Stimulated activated CD4-positive, alpha-beta T cell treated with anti-CD3 and anti-CD28 coated beads, Interleukin-2, amount 100 ng/mL, for 48 hours (primary cell): Measurements from ENCODE around the gene MICU2.
"Not testable (repeated sequence)": the region's sequence is repeated elsewhere in the genome, so short reads cannot be mapped to it uniquely, and the experiment has no call there.

Source experiments
- DNase-seq, 2 donors: peaks; one replicate each; pipeline ENCODE4 v3.0.0-alpha.2; 2020

MICU2 gene

DNA sequence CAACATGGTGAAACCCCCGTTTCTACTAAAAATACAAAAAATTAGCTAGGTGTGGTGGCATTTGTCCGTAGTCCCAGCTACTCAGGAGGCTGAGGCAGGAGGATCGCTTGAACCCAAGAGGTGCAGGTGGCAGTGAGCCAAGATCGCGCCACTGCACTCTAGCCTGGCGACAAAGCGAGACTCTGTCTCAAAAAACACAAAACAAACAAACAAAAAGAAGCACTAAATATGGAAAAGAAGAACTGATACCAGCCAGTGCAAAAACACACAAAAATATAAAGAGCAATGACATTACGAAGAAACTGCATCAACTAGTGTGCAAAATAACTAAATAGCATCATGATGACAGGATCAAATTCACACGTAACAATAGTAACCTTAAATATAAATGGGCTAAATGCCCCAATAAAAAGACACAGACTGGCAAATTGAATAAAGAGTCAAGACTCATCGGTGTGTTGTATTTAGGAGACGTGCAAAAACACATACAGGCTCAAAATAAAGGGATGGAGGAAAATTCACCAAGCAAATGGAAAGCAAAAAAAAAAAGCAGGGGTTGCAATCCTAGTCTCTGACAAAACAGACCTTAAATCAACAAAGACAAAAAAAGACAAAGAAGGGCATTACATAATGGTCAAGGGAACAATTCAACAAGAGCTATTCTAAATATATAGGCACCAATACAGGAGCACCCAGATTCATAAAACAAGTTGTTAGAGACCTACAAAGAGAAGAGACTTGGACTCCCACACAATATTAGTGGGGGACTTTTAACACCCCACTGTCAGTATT lies 13.1 kb downstream of the MICU2 start:
- DNase-seq, result not testable (repeated sequence)

DNA sequence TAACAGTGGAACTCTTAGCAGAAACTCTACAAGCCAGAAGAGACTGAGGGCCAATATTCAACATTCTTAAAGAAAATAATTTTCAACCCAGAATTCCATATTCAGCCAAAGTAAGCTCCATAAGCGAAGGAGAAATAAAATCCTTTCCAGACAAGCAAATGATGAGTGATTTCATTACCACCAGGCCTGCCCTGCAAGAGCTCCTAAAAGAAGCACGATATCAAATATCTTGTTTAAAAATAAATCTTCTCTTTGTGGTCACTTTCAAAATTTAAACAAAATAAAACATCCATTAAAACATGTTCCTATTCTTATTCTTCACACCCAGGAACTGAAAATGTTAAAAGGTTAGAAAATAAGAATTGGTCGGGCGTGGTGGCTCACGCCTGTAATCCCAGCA lies 13.7 kb downstream of the MICU2 start:
- DNase-seq, result no peak

DNA sequence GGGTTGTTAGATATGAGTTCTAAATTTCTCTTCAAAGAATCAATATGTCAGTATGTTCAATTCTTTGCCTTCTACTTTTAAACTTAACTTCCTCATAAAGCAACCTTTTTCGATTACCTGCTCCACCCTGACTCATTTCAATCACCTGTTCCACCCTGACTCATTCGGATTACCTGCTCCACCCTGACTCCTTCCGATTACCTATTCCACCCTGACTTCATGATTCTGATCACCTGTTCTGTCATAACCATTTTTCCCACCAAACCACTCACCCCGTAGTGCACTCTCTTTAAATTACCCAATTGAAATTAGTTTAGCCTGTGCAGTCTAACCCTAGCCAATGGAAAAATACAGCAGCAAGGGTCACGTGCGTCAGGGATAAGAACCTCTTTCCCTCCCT lies 14.5 kb downstream of the MICU2 start:
- not testable (repeated sequence) for DNase-seq

DNA sequence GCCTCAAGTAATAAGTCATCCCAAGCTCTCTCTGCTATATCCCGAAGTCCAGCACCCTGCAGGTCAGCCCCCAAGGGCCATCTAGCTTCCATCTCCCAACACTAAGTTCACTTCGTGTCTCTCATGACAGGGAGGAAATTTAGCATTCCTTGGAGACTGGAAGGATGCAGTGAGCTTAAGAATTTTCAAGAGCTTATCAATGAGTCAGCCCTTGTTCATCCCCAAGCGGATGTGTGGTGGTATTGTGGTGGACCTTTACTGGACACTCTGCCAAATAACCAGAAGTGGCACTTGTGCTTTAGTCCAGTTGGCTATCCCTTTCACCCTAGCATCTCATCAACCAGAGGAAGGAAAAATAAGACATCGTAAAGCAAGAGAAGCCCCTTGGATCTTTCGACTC lies 15.6 kb downstream of the MICU2 start:
- not testable (repeated sequence) for DNase-seq

DNA sequence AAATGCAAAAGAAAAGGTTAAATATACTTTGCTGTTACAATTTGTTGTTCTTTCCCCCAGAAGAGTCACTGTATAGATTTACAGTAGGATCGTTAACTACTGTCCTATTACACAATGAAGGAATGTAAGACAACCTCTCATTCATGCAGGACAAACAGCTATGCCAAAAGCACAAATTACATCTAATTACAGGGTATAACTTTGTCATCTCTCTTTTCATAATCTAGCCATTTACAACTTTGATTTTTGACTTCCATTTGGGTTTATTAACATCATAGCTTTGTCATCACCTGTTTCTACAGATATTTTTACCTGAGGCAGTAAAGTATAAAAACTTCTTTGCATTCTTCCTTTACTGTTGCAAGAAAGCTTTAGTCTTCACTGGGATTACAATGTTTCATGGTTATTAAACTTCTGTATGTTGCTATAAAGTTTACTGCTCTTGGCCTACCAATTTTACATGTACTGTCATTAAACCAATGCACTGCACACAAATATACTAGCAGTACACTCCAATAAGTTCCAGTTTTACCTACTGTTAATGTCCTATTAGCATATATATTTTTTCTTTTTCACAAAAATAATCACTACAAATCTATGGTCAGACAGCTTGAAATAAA lies 18.9 kb downstream of the MICU2 start:
- DNase-seq, result no peak

DNA sequence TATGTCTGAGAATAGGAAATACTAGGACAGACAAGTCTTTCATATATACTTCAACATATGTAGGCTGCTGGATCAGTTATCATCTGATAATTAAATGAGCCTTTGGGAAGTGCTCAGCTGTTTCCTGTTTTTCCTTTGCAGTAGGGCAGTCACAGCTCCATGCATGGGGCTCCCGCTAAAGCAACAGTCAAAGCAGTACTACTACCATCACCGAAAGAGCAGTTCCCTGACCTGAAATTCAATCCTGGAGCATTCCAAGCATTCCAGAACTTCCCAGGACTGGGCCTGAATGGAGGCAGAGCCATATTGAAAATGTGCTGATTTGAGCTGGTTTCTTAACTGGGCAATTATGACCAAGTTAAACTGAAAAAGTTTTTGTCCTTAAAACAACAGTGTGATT lies 20.5 kb downstream of the MICU2 start:
- no peak for DNase-seq

DNA sequence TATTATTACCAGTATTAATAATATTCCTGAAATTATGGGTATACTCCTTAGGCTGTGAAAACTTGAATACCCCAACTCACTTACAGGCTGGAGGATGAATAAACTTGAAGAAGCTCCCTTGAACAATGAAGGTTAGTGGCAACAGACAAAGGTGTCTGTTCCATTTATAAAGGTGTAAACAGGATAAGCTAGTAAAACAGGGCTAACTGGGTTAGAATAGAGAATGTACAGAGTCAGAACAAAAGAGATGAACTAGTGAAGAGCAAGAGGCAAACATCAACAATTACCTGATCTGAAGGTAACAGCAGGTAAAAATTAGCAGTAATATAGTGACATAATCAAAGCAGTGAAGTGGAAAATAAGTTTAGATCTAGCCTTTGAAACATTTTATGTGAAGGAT lies 23.2 kb downstream of the MICU2 start:
- no peak for DNase-seq

DNA sequence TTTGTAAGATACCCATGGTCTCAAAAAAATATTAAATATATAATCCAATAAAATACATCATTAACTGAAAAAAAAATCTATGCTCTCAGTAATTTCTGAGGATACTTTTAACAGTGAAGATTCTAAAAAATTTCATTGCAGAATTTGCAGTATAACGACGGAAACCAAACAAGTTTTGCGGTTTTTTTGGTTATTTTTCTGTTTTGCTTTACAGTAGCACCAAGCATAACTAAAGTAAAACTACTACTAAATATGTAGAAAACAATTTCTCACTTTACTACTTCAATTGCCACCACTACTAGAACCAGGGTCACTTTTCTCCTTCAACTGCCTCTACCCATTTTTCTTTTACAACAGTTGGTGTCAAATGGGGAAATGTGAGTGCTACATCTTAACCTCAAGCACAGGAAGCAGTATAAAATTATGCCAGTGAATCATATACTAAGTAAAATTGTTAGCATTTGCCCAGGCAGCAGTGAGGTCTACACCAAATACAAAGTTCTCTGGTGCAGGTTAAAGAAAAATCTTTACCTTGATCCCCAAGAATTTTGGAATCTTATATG lies 24.1 kb downstream of the MICU2 start:
- DNase-seq, result no peak

- no peak for DNase-seq
Measured at GRCh38 chr13:21578748-21579147, 25.2 kb downstream of the MICU2 start.

- no peak for DNase-seq
Measured at GRCh38 chr13:21576426-21576825, 27.5 kb downstream of the MICU2 start.

GRCh38 chr13:21573920-21574712 lies 29.9 kb downstream of the MICU2 start:
- DNase-seq, result no peak

- DNase-seq, result no peak
Measured at GRCh38 chr13:21569686-21570085, 34.3 kb downstream of the MICU2 start.

DNA sequence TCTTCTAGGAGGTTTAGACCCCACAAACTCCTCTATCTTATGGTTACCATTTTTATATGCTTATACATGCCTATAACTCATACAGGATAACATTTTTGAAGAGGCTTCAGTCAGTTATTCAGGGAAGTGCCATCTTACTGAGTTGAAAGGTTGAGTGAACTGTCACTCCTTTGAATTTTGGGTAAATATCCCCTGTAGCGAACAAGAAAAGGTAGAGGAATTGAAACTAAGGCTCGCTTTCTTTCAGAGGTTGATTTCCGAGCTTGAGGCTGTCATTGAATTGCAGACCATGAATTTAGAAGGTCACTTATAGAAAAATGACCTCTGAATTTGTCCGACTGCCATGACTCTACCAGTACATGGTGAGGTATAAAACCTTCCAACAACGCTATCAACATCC lies 35.1 kb downstream of the MICU2 start:
- no peak for DNase-seq

GRCh38 chr13:21567714-21568113 lies 36.3 kb downstream of the MICU2 start:
- no peak for DNase-seq

GRCh38 chr13:21557995-21558394 lies 46.0 kb downstream of the MICU2 start:
- DNase-seq, result peak in 1 of 2 donors; percentile 3

GRCh38 chr13:21556051-21556450 lies 47.9 kb downstream of the MICU2 start:
- DNase-seq, result no peak

GRCh38 chr13:21553261-21553660 lies 50.7 kb downstream of the MICU2 start:
- DNase-seq, result not testable (repeated sequence)

DNA sequence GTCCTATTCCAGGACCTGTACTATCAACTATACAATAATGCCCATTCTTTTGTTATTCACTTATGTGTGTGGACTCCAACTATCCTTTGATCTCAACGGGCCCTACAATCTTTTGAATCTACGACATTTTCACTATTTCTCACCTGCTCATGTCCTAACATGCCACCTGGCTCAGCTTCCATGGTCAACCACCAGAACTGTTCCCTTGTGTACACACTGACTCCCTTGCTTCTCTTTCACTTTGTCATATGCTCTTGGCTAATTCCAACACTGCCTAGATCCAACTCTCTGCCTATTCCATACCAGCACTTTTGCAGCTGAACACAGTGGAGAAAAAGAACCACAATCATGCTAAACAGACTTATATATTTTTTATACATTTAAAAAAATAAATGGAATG lies 53.1 kb downstream of the MICU2 start:
- no peak for DNase-seq

GRCh38 chr13:21549633-21550032 lies 54.3 kb downstream of the MICU2 start:
- no peak for DNase-seq

DNA sequence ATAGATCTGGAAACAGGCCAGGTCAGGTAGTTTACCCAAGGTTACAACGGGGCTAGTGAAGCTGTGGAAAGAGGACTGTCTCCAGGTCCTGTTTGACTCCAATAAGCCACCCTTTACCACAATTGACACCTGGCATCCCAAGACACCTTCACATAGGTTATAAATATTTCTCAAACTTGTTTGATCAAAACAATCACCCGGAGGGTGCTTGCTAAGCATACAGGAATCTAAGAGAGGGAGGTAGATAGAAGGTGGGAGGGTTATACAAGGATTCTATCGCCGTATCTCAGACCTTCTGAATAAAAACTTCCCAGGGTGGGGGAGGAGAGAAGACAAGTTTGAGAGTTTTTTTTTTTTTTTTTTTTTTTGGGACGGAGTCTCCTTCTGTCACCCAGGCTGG lies 55.4 kb downstream of the MICU2 start:
- no peak for DNase-seq

DNA sequence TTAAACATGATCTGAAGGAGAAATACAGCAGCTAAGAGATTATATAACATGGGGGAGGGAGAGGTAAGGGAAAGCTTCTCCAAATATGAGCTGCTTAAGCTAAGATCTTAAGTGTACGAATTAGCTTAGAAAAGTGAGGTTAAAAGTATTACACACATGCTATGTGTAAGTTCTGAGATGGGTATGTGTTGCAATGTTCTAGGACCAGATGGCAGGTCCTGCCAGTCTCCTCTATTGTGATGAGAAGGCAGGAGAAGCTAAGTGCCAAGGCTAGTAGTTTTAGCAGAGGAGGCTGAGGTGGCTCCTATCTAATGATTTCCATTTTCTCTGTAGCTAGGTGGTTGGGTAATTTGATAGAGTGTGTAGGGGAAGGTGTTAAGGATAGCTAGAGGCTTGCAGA lies 57.6 kb downstream of the MICU2 start:
- DNase-seq, result no peak

- DNase-seq, result no peak
Measured at GRCh38 chr13:21544515-21544914, 59.5 kb downstream of the MICU2 start.

DNA sequence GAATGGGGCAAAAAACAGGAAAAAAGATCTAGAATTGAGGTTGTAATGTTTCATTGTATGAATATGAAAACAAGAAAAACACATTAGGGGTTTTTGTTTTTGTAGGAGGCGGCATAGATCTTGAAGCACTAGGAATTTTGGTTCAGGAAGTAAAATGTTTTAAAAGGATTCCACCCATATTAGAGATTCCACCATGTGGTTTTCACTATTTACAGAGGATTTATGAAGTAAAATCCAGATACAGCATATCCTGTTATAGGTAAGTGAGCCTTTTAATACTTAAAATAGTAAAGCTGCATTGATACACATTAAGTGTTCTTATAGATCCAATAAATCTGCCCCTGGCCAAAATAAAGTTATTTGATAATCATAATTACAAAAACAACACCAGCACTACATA lies 61.4 kb downstream of the MICU2 start:
- DNase-seq, result no peak

DNA sequence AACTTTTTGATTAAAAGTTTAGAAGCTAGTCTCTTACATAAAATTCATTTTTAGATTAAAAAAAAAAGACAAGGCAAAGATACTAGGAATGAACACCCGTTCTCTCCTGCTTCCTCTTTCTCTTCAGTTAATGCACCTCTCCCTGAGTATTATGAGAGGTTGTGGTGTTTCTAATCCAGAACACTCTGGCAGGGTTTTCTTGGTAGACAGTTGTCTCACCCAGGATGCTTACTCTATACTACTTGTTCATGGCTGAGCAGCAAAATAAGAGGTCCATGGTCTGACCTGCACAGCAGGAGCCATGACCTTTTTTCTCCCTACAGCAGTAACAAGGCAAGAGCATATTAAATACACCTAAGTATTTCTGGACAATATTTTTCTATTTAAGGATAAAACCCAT lies 62.0 kb downstream of the MICU2 start:
- no peak for DNase-seq
